ACHN (cell line): ENCODE measurements around the gene DDX5.
"Not testable (repeated sequence)": the region's sequence is repeated elsewhere in the genome, so short reads cannot be mapped to it uniquely, and the experiment has no call there.

Source experiments
- DNase-seq: peaks from one replicate; pipeline ENCODE4 v3.0.0-alpha.2; 2015
- in situ Hi-C: cut with HindIII; loops from 2 replicates; pipeline ENCODE4 v1.10.0; 2017; ENCODE audit warnings: low sequenced_read_pairs, low pct_ligation_motif_present, low pct_unique_long_range_greater_than_20kb

Gene DDX5

GRCh38 chr17:64460955-64461354, 45.1 kb downstream of the DDX5 start:
- in situ Hi-C loops, result no loop called here
- no peak for DNase-seq

GRCh38 chr17:64459818-64460217, 46.3 kb downstream of the DDX5 start:
- DNase-seq, in situ Hi-C loops: not testable (repeated sequence)

GRCh38 chr17:64459284-64459747, 46.8 kb downstream of the DDX5 start:
- DNase-seq, result peak; percentile 14
- in situ Hi-C loops, result no loop called here

GRCh38 chr17:64458756-64459155, 47.3 kb downstream of the DDX5 start:
- in situ Hi-C loops, result no loop called here
- no peak for DNase-seq

- in situ Hi-C loops, result no loop called here
- DNase-seq, result no peak
These were observed 48.9 kb downstream of the DDX5 start for GRCh38 chr17:64457156-64457555.

- DNase-seq, result no peak
- in situ Hi-C loops, result no loop called here
These were observed 49.9 kb downstream of the DDX5 start for GRCh38 chr17:64455993-64456885.

GRCh38 chr17:64449545-64449944, 56.5 kb downstream of the DDX5 start:
- in situ Hi-C loops, result no loop called here
- no peak for DNase-seq

GRCh38 chr17:64448665-64449512, 57.2 kb downstream of the DDX5 start, which contains the start of gene MILR1:
MILR1 (plus strand) TSS chr17:64449115; CDS start chr17:64449169, 54 bp downstream.
- DNase-seq, result no peak
- in situ Hi-C loops, result no loop called here
